Heart left ventricle (tissue), 13 donors: Measurements from ENCODE around the gene SLC6A13.

Source experiments
- CTCF ChIP-seq, 12 donors: fragments of 200-600 bp; sonication (generic) in 4 of 12; IDR thresholded peaks; one replicate each; pipeline versions ENCODE4 v1.5.0 to v1.8.0; 2018 to 2022; ENCODE audit warnings: antibody characterized with exemption in 12 of 12, mild to moderate bottlenecking in 5 of 12
- POLR2A ChIP-seq, 2 donors: fragments of 450-650 bp; IDR thresholded peaks; one replicate each; pipeline ENCODE4 v1.6.1; 2017; ENCODE audit warnings: antibody characterized with exemption in 2 of 2, mild to moderate bottlenecking in 2 of 2, moderate library complexity in 2 of 2
- donor health status: ischemic (EF 13 %, LVEDD 7.1; RV severe dilation, severe dysfunction).
- donor health status: DM: no; HTN: yes; CAD: no.
- donor health status: DM: no; HTN: no; CAD: no.
- donor health status: ischemic (EF 25% LVEDD 6.9; RV normal size, moderate dysfunction).
- donor health status: ischemic (EF 25% LVEDD 5.7; RV mildly dilated, moderate dysfunction).
- donor health status: ischemic (EF 35%, LVEDD 5.7; RV mildly dilated, moderate dysfunction).
- donor health status: nonischemic (EF 11% LVEDD 7.7; RV severe dilation, severe dysfunction).
- donor health status: DM: yes; HTN: yes; CAD: no.
- donor health status: PGD.
- donor health status: ischemic (EF 29% LVEDD 5.4; RV normal size, mild dysfunction).
- donor health status: nonischemic (EF 23%, LVEDD 6.1; RV moderate dilation, normal function).

GRCh38 chr12:256225-256624, 6.4 kb downstream of the SLC6A13 start:
- TF ChIP-seq CTCF (IDR thresholded peaks at IDR 0.05), result no peak
- TF ChIP-seq POLR2A (IDR thresholded peaks at IDR 0.05), result no peak
